Measurements from ENCODE around the gene GPR156.
"Not testable (repeated sequence)": the region's sequence is repeated elsewhere in the genome, so short reads cannot be mapped to it uniquely, and the experiment has no call there.

The GPR156 gene

GRCh38 chr3:120272286-120272685 lies 12.7 kb downstream of the GPR156 start:
- no peak for DNase-seq

DNA sequence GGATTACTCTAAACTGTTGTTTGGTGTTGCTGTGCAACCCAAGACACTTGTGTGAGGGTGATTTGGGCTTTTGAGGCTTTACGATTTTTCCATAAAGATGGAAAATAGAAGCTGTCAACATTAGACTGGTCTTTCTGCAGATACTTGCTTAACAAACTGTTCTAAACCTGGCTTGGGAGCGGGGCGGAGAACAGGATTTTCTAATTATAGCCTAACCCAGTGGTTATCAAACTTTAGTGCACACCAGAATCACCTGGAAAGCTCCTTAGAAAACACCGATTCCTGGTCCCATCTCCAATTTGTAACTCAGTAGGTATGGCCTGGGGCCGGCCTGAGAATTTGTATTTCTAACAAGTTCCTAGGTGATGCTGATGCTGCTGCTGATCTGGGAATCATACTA lies 19.0 kb downstream of the GPR156 start:
- DNase-seq = no peak

DNA sequence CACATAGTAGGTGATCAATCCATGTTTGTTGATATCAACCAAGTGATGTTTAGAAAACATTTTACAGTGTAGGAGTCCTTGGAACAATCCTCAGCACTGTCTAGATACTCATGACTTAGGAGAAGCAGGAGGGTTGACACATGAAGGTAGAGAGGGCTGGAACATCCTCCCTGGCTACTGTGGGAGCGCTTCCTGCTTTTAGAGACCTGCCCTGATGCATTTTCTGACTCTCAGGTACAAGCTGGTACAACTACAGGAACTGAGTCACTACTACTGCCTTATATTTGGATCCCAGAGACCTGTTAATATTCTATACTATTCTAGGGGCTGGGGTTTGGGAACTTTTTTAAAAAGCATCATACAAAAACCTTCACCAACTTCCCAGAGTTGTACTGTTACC lies 20.1 kb downstream of the GPR156 start:
- DNase-seq = no peak

DNA sequence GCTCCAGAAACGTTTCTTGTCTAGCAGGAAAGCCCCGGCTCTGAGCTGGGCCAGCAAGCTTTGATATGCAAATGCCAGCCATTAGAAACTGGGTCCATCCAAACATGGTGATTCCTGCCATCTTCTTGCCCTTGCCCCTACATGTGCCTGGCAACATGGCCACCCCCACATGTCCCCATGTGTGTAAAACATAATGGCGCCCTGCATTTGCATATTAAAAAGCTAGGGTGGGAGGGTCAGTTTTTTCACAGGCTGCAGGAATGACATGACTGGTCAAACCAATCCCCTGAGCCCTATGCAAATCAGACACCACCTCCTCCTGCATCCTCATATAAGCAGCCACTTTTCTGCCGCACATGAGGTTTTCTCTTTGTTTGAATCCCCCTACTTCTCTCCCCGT lies 21.2 kb downstream of the GPR156 start:
- DNase-seq = no peak

DNA sequence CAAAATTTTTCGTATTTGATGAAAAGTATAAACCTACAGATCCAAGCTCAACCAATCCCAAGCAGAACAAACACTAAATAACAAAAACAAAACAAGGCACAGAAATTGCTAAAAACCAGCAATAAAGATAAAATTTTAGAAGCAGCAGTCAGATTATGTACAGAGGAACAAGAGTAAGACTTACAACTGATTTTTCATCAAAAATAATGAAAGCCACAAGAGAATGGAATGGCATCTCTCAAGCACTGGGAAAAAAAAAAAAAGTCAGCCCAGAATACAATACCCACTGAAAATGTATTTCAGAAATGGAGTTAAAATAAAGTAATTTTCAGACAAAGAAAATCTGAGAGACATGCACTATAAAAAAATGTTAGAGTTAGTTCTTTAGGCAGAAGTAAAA lies 27.0 kb downstream of the GPR156 start:
- no peak for DNase-seq

DNA sequence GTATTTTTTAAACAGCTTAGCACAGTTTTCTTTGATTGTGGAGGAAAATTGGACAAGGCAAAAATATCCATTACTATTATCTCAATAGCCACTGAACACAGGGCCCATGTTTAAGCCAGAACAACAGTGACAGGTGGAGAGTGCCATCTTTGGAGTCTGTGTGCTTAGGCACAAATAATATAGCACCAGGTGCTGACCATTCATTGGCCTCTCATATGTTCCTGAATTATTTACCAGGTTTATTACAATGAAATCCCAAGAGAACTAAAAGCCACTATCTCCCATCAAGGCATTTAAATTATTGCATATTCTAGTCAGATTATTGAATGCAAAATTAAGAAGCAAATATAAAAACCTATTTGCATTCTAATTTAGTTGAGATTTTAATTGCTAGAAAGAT lies 39.6 kb downstream of the GPR156 start:
- no peak for DNase-seq

DNA sequence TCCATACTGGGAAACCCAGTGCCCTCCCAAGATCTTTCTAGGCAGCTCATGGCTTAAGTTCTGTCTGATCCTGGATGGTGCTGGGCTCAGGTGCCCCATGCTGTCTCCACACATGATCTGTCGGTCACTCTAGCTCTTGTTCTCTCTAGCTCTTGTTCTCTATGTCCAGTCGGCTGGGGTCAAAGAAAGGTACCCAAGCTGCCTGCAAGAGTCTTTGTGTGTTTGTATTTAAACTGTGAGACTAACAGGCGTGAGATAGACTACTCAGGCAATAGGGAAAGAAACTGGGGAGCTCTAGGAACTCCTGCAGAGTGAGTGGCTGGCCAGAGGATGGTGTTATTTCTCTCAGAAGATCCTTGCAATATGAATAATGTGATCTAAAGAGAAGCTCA lies 40.2 kb downstream of the GPR156 start:
- no peak for DNase-seq

DNA sequence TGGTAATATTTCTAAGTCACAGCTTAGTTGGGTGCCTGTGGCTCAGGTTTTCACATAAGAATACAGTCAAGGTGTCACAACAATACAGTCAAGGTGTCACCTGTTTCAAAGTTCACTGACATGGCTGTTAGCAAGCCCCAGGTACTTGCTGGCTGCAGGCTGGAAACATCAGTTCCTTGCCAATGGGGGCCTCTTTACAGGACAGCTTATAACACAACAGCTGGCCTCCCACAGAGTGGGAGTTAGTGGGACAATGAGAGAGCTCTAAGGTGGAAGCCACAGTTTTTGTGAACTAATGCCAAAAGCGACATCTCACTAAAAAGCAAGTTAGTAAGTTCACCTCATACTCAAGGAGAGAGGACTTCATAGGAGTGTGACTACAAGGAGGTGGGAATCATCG lies 45.4 kb downstream of the GPR156 start:
- DNase-seq = no peak

DNA sequence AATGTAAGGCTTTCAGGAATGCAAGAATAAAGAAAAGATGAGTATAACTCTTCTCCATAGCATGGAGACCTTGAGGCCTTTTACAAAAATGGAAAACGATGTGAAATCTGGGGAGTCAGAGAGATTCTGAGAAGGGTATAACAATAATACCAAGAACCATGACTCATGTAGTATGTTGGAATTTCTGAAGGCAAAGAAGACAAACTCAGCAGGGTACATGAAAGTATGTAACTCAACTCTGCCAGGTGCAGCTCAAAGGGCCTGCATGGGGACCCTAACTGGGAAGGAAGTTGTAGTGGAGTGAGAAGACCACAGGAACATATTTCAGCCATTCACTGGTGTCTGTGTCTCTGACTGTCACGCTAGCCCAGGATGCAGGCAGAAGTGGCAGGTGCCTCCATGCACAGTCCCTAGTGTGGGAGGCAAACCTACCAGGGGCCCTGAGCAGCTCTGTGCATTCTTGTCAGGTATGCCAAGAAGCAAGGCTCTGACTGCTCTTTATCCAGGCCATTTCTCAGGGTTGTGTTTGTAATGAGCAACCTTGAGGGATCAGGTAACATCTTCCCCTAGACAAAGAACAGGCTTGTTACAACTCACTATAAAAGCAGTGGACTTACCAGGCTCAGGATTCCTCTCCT lies 57.2 kb downstream of the GPR156 start:
- no peak for DNase-seq

- no peak for DNase-seq
Observed at GRCh38 chr3:120224237-120224636, 60.8 kb downstream of the GPR156 start.

DNA sequence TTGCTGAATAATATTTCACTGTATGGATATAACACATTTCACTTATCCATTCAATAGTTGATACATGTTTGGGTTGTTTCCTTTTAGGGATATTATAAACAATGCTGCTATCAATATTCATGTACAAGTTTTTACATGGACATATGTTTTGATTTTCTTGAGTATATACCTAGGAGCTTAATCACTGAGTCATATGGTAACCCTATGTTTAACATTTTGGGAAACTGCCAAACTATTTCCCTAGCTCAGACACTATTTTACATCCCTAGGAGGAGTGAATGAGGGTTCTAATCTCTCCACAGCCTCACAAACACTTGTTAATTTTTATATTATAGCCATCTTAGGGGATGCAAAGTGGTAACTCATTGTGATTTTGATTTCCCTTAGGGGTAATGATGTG lies 66.0 kb downstream of the GPR156 start:
- no peak for DNase-seq

- DNase-seq = not testable (repeated sequence)
Observed at GRCh38 chr3:120216633-120217032, 68.4 kb downstream of the GPR156 start.

DNA sequence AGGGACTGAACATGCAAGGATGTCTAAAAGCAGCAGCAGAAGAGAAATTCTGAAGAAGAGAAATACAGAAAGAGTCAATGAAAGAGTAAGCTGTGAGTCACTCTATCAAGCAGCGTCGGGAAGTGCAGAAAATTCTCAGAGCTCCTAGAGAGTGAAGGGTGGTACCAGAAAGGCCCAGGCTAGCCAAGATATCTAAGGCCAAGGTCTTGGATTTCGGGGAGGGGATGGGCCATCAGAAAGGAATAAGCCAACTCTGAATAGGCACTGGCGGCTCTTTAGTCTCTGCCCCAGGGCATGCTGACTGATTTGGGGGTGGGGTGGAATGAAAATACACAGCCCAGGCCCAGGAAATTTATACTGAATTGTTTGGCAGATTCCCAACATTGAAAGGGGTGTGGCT lies 70.8 kb downstream of the GPR156 start:
- no peak for DNase-seq

GRCh38 chr3:120212505-120212904 lies 72.5 kb downstream of the GPR156 start:
- no peak for DNase-seq

GRCh38 chr3:120209425-120209824 lies 75.6 kb downstream of the GPR156 start:
- no peak for DNase-seq

DNA sequence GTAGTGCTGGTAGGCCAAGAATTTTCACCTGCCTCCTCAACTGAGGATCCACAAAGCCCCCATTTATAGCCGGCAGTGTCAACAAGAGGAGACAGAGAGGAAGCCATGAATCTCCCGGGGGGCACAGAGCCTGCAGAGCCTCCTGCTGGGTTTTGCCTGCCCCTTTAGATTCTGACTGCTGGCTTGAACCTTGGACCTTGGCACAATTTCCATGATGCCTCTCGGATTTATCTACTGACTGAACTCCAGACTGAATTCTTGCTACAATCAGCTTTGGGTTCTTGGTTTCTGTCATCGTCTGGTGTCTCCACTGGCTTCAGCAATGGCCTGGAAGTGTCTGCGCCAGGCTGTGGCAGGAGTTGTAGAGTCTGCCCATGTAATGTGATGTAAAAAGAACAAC lies 80.7 kb downstream of the GPR156 start:
- DNase-seq = no peak

- DNase-seq = no peak
Observed at GRCh38 chr3:120203621-120204020, 81.4 kb downstream of the GPR156 start.

DNA sequence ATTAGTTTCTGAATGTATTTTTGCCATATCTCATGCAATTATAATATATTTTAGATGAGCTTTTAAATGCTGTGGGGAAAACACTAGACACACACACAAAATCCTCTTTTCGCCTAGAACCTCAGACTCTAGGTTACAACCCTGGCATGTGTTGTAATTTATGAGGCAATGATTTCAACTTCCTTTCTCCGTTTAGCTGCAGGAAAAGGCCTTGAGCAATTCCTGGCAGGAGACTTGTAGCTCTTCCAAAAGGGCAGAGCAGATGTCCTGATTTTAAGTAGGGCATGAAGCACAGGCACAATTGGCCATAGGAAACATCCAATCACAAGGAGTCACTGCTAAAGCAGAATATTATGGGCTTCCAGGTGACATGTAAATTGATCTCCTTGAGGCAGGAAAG lies 82.0 kb downstream of the GPR156 start:
- DNase-seq = no peak

GRCh38 chr3:120202363-120202762 lies 82.7 kb downstream of the GPR156 start:
- no peak for DNase-seq

- DNase-seq = no peak
Observed at GRCh38 chr3:120200493-120201235, 84.4 kb downstream of the GPR156 start.

DNA sequence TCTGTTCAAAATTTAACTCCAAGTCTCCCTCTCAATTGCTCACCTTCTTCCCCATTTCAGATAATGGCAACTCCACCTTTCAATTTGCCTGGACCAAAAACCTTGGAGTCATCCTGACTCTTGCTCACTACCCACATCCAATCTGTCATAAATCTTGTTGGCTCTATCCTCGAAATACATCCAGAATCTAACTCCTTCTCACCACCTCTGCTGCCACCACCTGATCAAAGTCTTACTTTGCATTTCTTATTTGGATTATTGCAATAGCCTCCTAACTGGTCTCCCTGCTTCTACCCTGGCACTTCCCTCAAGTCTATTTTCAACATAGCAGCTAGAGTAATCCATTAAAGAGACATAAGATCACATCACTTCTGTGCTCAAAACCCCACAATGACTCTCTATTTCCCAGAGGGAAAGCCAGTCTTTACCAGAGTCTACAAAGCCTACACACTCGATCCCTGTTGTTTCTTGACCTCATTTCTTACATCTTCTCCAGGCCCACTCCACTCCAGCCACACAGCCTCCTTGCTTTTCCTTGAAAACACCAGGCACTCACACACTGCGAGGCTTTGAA lies 86.6 kb downstream of the GPR156 start:
- no peak for DNase-seq

GRCh38 chr3:120196812-120197211 lies 88.2 kb downstream of the GPR156 start:
- no peak for DNase-seq

DNA sequence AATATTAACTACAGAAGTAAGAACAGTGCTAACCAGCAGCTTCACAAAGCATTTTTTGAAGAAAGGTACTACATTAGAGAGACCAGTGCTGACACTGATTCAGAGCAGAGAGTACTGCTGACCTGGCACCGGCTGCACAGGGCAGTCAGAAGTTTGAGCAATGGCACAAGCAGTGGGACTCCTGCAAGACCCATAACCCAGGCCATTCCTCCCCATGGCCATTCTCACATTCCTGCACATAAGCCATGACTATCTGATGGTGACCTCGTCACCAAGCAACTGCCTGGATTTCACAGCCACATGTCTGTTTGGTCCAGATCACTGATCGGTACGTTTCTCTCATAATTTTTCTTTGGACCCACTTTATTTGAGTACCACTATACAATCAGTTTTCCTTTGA lies 88.7 kb downstream of the GPR156 start:
- no peak for DNase-seq

DNA sequence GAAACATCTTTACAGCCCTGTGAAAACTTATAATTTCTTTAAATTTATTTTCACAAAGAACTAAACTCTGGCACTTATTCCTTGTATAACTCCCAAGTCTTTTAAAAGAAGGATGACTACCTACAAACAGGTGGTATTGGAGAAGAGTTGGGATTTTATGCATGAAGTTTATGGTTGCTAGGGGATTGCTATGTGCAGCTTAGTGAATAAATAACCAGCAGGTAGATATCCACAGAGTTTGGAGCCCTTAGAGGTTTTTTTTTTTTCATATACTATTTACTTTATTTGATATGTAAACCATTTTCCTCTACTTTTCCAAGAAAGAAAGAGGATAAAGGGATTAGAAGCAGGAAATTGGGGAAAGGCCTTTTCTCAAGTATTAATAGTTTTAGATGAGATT lies 91.5 kb downstream of the GPR156 start:
- DNase-seq = no peak

DNA sequence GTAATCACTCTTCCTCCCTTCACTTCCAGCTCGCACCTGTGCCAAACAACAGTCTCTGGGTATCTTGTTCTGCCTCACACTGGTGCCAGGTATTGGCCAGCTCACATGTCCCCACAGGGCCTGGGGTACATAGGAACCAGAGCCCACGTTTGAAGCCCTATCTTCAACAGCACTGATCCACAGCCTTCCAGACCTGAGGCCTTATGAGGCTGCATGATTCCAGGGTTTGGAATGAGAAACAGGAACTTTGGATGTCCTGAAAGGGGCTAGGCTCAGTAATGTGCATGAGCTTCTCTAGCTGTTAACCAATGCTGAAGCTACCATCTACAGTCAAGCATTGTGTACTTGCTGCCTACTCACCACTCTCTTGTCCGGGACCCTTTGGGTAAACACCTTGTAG lies 92.4 kb downstream of the GPR156 start:
- no peak for DNase-seq

Data from KG1 (cell line).